Measurements from ENCODE around the gene EEIG2.

DNA sequence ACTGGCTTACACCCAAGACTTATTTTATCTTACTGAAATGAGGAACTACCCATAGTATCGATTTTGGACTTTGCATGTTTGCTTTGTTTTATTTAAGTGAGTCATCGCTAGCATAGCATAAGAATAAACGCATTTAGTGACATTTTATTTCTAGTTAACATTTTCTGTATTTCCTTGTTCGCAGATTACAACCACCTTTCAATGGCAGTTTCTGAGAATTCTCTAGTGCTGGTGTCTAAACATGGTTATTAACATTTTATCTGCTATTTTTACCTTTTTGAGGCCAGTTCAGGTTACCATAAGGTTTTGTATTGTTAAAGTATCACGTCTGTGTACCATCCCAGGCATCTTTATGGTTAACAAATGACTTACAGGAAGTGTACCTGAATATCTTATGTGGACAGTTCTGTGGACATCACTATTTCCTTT, 24.5 kb downstream of the EEIG2 start:
- no peak for TF ChIP-seq POLR2A (IDR thresholded peaks at IDR 0.05)
- TF ChIP-seq, protein P1, sequence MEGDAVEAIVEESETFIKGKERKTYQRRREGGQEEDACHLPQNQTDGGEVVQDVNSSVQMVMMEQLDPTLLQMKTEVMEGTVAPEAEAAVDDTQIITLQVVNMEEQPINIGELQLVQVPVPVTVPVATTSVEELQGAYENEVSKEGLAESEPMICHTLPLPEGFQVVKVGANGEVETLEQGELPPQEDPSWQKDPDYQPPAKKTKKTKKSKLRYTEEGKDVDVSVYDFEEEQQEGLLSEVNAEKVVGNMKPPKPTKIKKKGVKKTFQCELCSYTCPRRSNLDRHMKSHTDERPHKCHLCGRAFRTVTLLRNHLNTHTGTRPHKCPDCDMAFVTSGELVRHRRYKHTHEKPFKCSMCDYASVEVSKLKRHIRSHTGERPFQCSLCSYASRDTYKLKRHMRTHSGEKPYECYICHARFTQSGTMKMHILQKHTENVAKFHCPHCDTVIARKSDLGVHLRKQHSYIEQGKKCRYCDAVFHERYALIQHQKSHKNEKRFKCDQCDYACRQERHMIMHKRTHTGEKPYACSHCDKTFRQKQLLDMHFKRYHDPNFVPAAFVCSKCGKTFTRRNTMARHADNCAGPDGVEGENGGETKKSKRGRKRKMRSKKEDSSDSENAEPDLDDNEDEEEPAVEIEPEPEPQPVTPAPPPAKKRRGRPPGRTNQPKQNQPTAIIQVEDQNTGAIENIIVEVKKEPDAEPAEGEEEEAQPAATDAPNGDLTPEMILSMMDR (IDR thresholded peaks at IDR 0.05), result no peak
- no peak for TF ChIP-seq EP300 (IDR thresholded peaks at IDR 0.05)
